ENCODE results near the gene BMP2K. TPM values are rescaled to one million over a fixed set of nuclear protein-coding genes. Genes with fewer than 3 reads are reported as not detected.

Gene BMP2K
- total RNA-seq, 2 experiments from 2014 or later, result 10.3 to 12.4 TPM

DNA sequence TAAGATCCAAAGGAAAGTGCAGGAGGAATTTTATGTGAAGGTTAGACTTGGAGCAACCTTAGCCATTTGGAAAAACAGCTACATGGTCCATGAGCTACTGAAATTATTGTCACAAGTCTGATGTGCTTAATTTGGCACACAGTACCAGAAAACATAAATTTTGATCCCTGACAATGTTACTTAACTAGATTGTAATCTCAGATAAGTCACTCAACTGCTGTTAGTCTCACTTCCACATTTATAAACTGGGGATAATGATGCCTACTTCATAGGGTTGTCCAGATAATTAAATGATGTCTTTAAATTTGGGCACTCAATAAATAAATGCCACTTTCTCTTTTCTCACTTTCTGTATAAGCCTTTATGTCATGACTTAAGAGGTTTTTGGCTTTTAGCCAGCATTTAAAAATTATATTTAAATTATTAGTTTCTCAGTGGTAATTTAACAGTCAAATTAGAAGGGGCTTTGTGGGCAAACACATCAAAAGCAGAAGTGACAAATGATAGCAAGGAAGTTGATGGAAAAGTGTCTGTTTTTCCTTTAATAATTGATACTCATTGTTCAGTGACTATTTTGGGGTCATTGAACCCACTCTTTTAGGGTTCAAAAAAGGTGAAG lies 104.8 kb downstream of the BMP2K start:
- no peak for ATAC-seq

DNA sequence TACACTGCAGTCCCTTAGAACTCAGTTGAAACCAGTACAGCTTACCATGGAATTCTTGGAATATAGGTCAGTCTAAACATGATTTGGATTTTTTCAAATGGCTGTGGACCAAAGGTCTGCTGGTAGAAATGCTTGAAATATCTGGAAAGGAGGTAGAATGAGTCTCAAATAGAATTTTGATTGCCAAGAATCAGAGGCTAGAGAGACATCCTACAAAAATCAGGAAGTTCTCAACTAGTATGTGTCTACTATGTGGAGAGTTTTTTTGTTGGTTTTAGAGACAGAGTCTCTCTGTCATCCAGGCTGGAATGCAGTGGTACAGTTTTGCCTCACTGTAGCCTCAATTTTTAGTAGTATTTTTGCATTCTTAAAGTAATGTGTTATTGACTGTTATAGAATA lies 109.4 kb downstream of the BMP2K start:
- Mint-ChIP-seq H3K4me1 (ENCODE audit: low read depth) (no peaks in the 10 kb centered on the region), H3K27ac (no peak overlapping the region), H3K4me3 (no peak overlapping the region), H3K27me3 (no peaks in the 10 kb centered on the region), H3K36me3 (ENCODE audit: low read depth) (peaks cover 5% of the 10 kb centered on the region), H3K9me3 (no peaks in the 10 kb centered on the region)
- ChIA-PET CTCF (no interaction called here), POLR2A (no interaction called here)
- DNase-seq, result no peak
- no peak for ATAC-seq
- TF ChIP-seq, protein P1, sequence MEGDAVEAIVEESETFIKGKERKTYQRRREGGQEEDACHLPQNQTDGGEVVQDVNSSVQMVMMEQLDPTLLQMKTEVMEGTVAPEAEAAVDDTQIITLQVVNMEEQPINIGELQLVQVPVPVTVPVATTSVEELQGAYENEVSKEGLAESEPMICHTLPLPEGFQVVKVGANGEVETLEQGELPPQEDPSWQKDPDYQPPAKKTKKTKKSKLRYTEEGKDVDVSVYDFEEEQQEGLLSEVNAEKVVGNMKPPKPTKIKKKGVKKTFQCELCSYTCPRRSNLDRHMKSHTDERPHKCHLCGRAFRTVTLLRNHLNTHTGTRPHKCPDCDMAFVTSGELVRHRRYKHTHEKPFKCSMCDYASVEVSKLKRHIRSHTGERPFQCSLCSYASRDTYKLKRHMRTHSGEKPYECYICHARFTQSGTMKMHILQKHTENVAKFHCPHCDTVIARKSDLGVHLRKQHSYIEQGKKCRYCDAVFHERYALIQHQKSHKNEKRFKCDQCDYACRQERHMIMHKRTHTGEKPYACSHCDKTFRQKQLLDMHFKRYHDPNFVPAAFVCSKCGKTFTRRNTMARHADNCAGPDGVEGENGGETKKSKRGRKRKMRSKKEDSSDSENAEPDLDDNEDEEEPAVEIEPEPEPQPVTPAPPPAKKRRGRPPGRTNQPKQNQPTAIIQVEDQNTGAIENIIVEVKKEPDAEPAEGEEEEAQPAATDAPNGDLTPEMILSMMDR (IDR thresholded peaks at IDR 0.05), result no peak
- intact Hi-C loops (cut with micrococcal nuclease), result no loop called here

More for the DNA sequence above, 104.8 kb downstream of the BMP2K start:
- Mint-ChIP-seq H3K9me3 (no peaks in the 10 kb centered on the region), H3K27me3 (no peaks in the 10 kb centered on the region), H3K27ac (no peak overlapping the region), H3K4me1 (ENCODE audit: low read depth) (no peaks in the 10 kb centered on the region), H3K4me3 (no peak overlapping the region), H3K36me3 (ENCODE audit: low read depth) (peaks cover 1% of the 10 kb centered on the region)
- CTCF ChIA-PET, result interaction anchor here (1.2 kb wide), 1 partner anchor 271 kb away, joined by 3 read pairs; no protein-coding TSS in a partner anchor
- POLR2A ChIA-PET, result no interaction called here
- intact Hi-C loops (cut with micrococcal nuclease), result no loop called here
- DNase-seq, result no peak
- TF ChIP-seq, protein P1 (IDR thresholded peaks at IDR 0.05), result no peak

DNA sequence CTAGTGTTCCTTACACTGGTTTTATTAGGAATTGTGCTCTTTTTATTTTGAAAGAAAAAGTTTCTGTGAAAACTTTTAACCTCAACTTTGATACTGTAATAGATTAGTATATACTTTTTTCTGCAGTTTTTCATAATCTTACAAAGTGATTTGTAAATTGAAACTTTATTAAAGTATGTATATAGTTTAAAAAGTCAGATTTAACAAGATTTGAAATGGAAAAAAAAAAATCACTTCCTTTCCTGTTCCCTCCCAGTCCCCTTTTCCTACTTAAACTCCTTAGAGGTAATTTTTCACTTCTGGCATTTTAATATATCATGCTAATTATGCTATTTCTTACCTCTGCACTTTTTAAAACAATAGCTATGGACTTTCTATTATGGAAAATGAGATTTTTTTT lies 113.8 kb downstream of the BMP2K start:
- Mint-ChIP-seq H3K27me3 (no peaks in the 10 kb centered on the region), H3K4me3 (no peak overlapping the region), H3K36me3 (ENCODE audit: low read depth) (peaks cover 10% of the 10 kb centered on the region), H3K27ac (no peak overlapping the region), H3K9me3 (no peaks in the 10 kb centered on the region), H3K4me1 (ENCODE audit: low read depth) (no peaks in the 10 kb centered on the region)
- TF ChIP-seq, protein P1 (IDR thresholded peaks at IDR 0.05), result no peak
- no peak for ATAC-seq
- intact Hi-C loops (cut with micrococcal nuclease), result no loop called here
- no peak for DNase-seq
- ChIA-PET POLR2A (no interaction called here), CTCF (no interaction called here)

DNA sequence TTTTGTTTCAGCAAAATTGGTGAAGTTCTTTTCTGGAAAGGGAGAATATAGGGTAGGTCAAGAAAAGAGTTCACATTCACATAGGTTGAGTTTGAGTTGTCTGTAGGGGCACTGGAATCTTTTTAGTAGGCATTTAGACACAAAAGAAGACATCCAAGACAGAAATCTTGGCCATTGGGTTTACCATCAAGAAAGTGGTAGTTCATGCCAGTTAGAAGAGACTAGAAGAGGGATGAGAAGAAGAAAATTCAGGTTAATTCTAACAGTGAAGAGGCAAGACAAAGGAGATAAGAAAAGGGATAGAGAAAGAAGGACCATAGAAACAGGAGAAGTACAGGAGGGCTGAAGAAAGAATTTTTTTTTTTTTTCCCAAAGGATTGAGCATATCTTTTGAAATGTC lies 123.2 kb downstream of the BMP2K start:
- TF ChIP-seq, protein P1 (IDR thresholded peaks at IDR 0.05), result no peak
- intact Hi-C loops (cut with micrococcal nuclease), result no loop called here
- Mint-ChIP-seq H3K27me3 (no peaks in the 10 kb centered on the region), H3K4me3 (no peak overlapping the region), H3K4me1 (ENCODE audit: low read depth) (peaks cover 4% of the 10 kb centered on the region), H3K9me3 (no peaks in the 10 kb centered on the region), H3K27ac (no peak overlapping the region), H3K36me3 (ENCODE audit: low read depth) (peaks cover 3% of the 10 kb centered on the region)
- CTCF ChIA-PET, result no interaction called here
- DNase-seq (no peak), ATAC-seq (no peak)
- POLR2A ChIA-PET, result no interaction called here

DNA sequence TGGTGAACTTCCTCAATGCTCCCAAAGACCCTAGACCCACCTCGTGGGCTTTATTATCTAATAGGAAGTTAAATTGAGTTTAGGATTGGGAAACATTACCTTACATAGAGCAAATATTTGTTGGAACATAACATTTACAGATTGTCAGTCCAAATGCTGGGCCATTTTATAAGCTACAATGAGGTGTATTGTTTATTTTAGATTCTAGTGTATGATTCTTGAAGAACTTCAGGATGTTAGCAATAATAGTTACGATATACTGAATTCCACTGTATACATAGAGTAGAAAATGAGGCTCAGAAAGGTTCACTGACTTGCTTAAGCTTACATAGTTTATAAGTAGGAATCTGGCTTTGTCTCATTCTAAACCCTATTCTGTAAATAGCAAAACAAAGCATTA lies 125.7 kb downstream of the BMP2K start:
- Mint-ChIP-seq H3K27me3 (no peaks in the 10 kb centered on the region), H3K36me3 (ENCODE audit: low read depth) (no peaks in the 10 kb centered on the region), H3K4me3 (no peak overlapping the region), H3K4me1 (ENCODE audit: low read depth) (peaks cover 5% of the 10 kb centered on the region), H3K27ac (no peak overlapping the region), H3K9me3 (no peaks in the 10 kb centered on the region)
- intact Hi-C loops (cut with micrococcal nuclease), result no loop called here
- DNase-seq, result no peak
- TF ChIP-seq, protein P1 (IDR thresholded peaks at IDR 0.05), result no peak
- POLR2A ChIA-PET, result no interaction called here
- CTCF ChIA-PET, result no interaction called here
- ATAC-seq, result no peak

Measured in activated CD8-positive, alpha-beta T cell treated with anti-CD3 and anti-CD28 coated beads for 36 hours (primary cell).